Transverse colon (tissue), 4 donors: ENCODE data around the gene THAP4. TPM values are rescaled to one million over a fixed set of nuclear protein-coding genes. Genes with fewer than 3 reads are reported as not detected.

Source experiments
- DNase-seq: peaks from one replicate; pipeline ENCODE4 v3.0.0-alpha.2; 2019
- H3K27ac ChIP-seq, 4 donors: fragments of 200-600 bp; sonication (generic); 2 replicates each; pipeline ENCODE4 v1.5.1; 2016 to 2018; ENCODE audit warnings: inconsistent platforms in 4 of 4
- H3K27me3 ChIP-seq: fragments of 200-600 bp; sonication (generic); 2 replicates; pipeline ENCODE4 v1.5.1; 2017; ENCODE audit warnings: inconsistent platforms
- H3K36me3 ChIP-seq, 4 donors: fragments of 200-600 bp; sonication (generic); 2 replicates each; pipeline ENCODE4 v1.5.1; 2017 to 2019; ENCODE audit warnings: inconsistent platforms in 4 of 4
- H3K4me1 ChIP-seq, 4 donors: fragments of 200-600 bp; sonication (generic); 2 replicates each; pipeline ENCODE4 v1.5.1; 2017 to 2020; ENCODE audit warnings: inconsistent platforms in 4 of 4
- H3K4me3 ChIP-seq, 4 donors: fragments of 200-600 bp; sonication (generic); 1 replicate in 1 of 4; 2 replicates in 3 of 4; pipeline versions ENCODE4 v1.5.1 to v1.6.1; 2017 to 2019; ENCODE audit warnings: inconsistent platforms in 4 of 4
- H3K9me3 ChIP-seq, 2 donors: fragments of 200-600 bp; sonication (generic); 2 replicates each; pipeline ENCODE4 v1.5.1; 2017 to 2019; ENCODE audit warnings: inconsistent platforms in 2 of 2
- EP300 ChIP-seq: sonication (generic); formaldehyde crosslinking; IDR thresholded peaks from one replicate; pipeline ENCODE4 v1.6.1; 2017; ENCODE audit warnings: antibody characterized with exemption, low read depth
- POLR2A ChIP-seq: fragments of 450-650 bp; IDR thresholded peaks from one replicate; pipeline ENCODE4 v1.6.1; 2016; ENCODE audit warnings: antibody characterized with exemption, mild to moderate bottlenecking, moderate library complexity
- POLR2AphosphoS5 ChIP-seq, 3 donors: sonication (generic); formaldehyde crosslinking; IDR thresholded peaks; one replicate each; pipeline ENCODE4 v1.6.1; 2016; ENCODE audit warnings: antibody characterized with exemption in 3 of 3
- WGBS, 2 donors: methylation state at CpG; one replicate each; pipeline ENCODE4 v1.1.5; 2018; ENCODE audit warnings: low coverage in 1 of 2; 5-methylcytosine and 5-hydroxymethylcytosine counted together
- in situ Hi-C, 4 donors: fragments of 200-750 bp; cut with MboI; loops; one replicate each; pipeline versions ENCODE4 v1.15.0 to v1.15.1; 2017; ENCODE audit warnings: low sequenced_read_pairs in 3 of 4, low pct_ligation_motif_present in 1 of 4, low pct_unique_long_range_greater_than_20kb in 1 of 4
- intact Hi-C: fragments of 100-400 bp; cut with DNase I; formaldehyde crosslinking; loops from one replicate; pipeline ENCODE4 v1.15.1; 2023; ENCODE audit warnings: low total_unique reads
- total RNA-seq, 4 donors: library from RNA; depleted of rRNA; stranded (reverse); fragments of >200 nt; gene quantifications; one replicate each; pipeline ENCODE4 v1.1.0, GENCODE V29; 2016
- TF ChIP-seq, protein P1 (sequence below), 5 experiments: fragments of 200-600 bp in 3 of 5; fragments of 450-650 bp in 2 of 5; sonication (generic) in 3 of 5; IDR thresholded peaks; 1 replicate in 2 of 5; 2 replicates in 3 of 5; pipeline ENCODE4 v1.5.1; 2016 to 2017; ENCODE audit warnings: antibody characterized with exemption in 5 of 5, inconsistent platforms in 3 of 5, mild to moderate bottlenecking in 2 of 5, moderate library complexity in 1 of 5

Gene THAP4
- total RNA-seq, 4 donors from 2014 or later: 65.1 to 142 (median 82.8) TPM

GRCh38 chr2:241656190-241656741 lies 19.3 kb upstream of the THAP4 start:
- no peak for DNase-seq
- no peaks in the 10 kb centered on the region for H3K27me3 ChIP-seq
- no peak overlapping the region for H3K27ac ChIP-seq
- peaks cover 0 to 33% (median 8%) of the 10 kb centered on the region in 4 donors for H3K36me3 ChIP-seq
- intact Hi-C loops (no loop called here), in situ Hi-C loops (no loop called here)
- WGBS, 2 donors: 94% methylated on average over 8 to 13 of the region's 13 CpGs
- no peaks in the 10 kb centered on the region for H3K4me1 ChIP-seq
- H3K4me3 ChIP-seq: no peak overlapping the region
- TF ChIP-seq EP300 (no peak), POLR2A (no peak), POLR2AphosphoS5 (IDR thresholded peaks at IDR 0.05) (no peak)
- TF ChIP-seq, protein P1, sequence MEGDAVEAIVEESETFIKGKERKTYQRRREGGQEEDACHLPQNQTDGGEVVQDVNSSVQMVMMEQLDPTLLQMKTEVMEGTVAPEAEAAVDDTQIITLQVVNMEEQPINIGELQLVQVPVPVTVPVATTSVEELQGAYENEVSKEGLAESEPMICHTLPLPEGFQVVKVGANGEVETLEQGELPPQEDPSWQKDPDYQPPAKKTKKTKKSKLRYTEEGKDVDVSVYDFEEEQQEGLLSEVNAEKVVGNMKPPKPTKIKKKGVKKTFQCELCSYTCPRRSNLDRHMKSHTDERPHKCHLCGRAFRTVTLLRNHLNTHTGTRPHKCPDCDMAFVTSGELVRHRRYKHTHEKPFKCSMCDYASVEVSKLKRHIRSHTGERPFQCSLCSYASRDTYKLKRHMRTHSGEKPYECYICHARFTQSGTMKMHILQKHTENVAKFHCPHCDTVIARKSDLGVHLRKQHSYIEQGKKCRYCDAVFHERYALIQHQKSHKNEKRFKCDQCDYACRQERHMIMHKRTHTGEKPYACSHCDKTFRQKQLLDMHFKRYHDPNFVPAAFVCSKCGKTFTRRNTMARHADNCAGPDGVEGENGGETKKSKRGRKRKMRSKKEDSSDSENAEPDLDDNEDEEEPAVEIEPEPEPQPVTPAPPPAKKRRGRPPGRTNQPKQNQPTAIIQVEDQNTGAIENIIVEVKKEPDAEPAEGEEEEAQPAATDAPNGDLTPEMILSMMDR (IDR thresholded peaks at IDR 0.05): no peak
- H3K9me3 ChIP-seq: no peaks in the 10 kb centered on the region

- intact Hi-C loops (no loop called here), in situ Hi-C loops (no loop called here)
- no peak for DNase-seq
- H3K4me1 ChIP-seq: no peaks in the 10 kb centered on the region
- TF ChIP-seq POLR2A (no peak), POLR2AphosphoS5 (IDR thresholded peaks at IDR 0.05) (no peak)
- TF ChIP-seq, protein P1 (IDR thresholded peaks at IDR 0.05): no peak
- no peaks in the 10 kb centered on the region for H3K9me3 ChIP-seq
- H3K36me3 ChIP-seq: peaks cover 0 to 33% (median 9%) of the 10 kb centered on the region in 4 donors
- H3K27me3 ChIP-seq: no peaks in the 10 kb centered on the region
- no peak overlapping the region for H3K4me3 ChIP-seq
- H3K27ac ChIP-seq: no peak overlapping the region
- WGBS, 2 donors: 96 to 97% methylated on average over 7 to 17 of the region's 17 CpGs
Measured at GRCh38 chr2:241655516-241656189, 18.7 kb upstream of the THAP4 start.

GRCh38 chr2:241654551-241654950 lies 17.6 kb upstream of the THAP4 start:
- in situ Hi-C loops (no loop called here), intact Hi-C loops (no loop called here)
- no peak for TF ChIP-seq POLR2A
- TF ChIP-seq, protein P1 (IDR thresholded peaks at IDR 0.05): no peak
- no peak for TF ChIP-seq EP300
- no peak for TF ChIP-seq POLR2AphosphoS5 (IDR thresholded peaks at IDR 0.05)
- H3K27ac ChIP-seq: no peak overlapping the region
- H3K36me3 ChIP-seq: peaks cover 0 to 33% (median 8%) of the 10 kb centered on the region in 4 donors
- no peak for DNase-seq
- H3K4me1 ChIP-seq: peaks cover 0 to 4% (median 0%) of the 10 kb centered on the region in 4 donors
- no peak overlapping the region for H3K4me3 ChIP-seq
- no peaks in the 10 kb centered on the region for H3K27me3 ChIP-seq
- H3K9me3 ChIP-seq: no peaks in the 10 kb centered on the region
- 95 to 100% methylated on average over 1 to 12 of the region's 12 CpGs for WGBS, 2 donors

DNA sequence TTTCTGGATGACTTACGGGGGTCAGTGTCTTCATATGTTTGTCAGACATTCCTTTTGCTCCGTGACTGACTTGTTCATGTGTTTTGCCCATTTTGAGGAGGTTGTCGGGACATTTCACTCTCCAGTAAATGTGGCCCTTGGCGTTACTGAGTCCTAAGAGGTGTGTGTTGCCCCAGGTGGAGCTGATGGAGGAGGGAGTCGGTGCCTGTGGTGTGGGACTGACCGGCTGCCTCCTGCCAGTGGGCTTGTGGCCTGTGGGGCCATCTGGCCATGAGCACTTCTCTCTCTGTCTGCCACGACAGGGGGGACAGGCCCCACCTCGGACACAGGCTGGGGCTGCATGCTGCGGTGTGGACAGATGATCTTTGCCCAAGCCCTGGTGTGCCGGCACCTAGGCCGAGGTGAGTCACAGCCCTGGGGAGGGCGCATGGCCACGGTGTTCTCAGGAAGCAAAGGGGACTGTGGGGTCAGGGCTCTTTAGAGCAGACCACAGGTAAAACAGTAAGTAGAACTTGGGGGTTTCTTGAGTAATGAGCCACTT lies 16.3 kb upstream of the THAP4 start:
- intact Hi-C loops: no loop called here
- in situ Hi-C loops: no loop called here
- no peak for DNase-seq

More for the DNA sequence above, 16.3 kb upstream of the THAP4 start:
- Histone ChIP-seq H3K27ac (no peak overlapping the region), H3K9me3 (no peaks in the 10 kb centered on the region), H3K36me3 (peaks cover 0 to 26% (median 8%) of the 10 kb centered on the region in 4 donors), H3K4me3 (no peak overlapping the region), H3K27me3 (no peaks in the 10 kb centered on the region), H3K4me1 (peaks cover 0 to 8% (median 2%) of the 10 kb centered on the region in 4 donors)
- no peak for TF ChIP-seq EP300
- TF ChIP-seq, protein P1 (IDR thresholded peaks at IDR 0.05): no peak
- 94% methylated on average over 13 of the region's 13 CpGs; no CpG with 5 or more reads in 1 of the 2 donors for WGBS, 2 donors
